Smooth muscle cell (in vitro differentiated cells): ENCODE results near the gene ZNF366. TPM values are rescaled to one million over a fixed set of nuclear protein-coding genes. Genes with fewer than 3 reads are reported as not detected.

ENCODE experiments used
- DNase-seq: peaks from one replicate; lab custom pipeline; 2025; ENCODE audit not compliant: unreplicated experiment; lab: John Stamatoyannopoulos, UW
- H2AFZ ChIP-seq: fragments of 200-600 bp; sonication (generic); 2 replicates; pipeline ENCODE4 v1.6.0; 2016; ENCODE audit warnings: antibody characterized with exemption, low read depth, mild to moderate bottlenecking
- H3F3A ChIP-seq: fragments of 200-600 bp; sonication (generic); 2 replicates; pipeline ENCODE4 v1.6.0; 2017; ENCODE audit warnings: antibody characterized with exemption, low read depth
- H3K27ac ChIP-seq: fragments of 200-600 bp; sonication (generic); 2 replicates; pipeline ENCODE4 v1.5.1; 2016; ENCODE audit warnings: low read depth, mild to moderate bottlenecking
- H3K27me3 ChIP-seq: fragments of 200-600 bp; sonication (generic); 2 replicates; pipeline ENCODE4 v1.6.1; 2016; ENCODE audit warnings: low read depth, mild to moderate bottlenecking
- H3K36me3 ChIP-seq: fragments of 200-600 bp; sonication (generic); 2 replicates; pipeline ENCODE4 v1.5.1; 2016; ENCODE audit warnings: low read depth
- H3K4me1 ChIP-seq: fragments of 200-600 bp; sonication (generic); 2 replicates; pipeline ENCODE4 v1.5.1; 2016; ENCODE audit warnings: low read depth
- H3K4me2 ChIP-seq: fragments of 200-600 bp; sonication (generic); 2 replicates; pipeline ENCODE4 v1.6.0; 2016; ENCODE audit warnings: mild to moderate bottlenecking
- H3K4me3 ChIP-seq: fragments of 200-600 bp; sonication (generic); 2 replicates; pipeline ENCODE4 v1.5.1; 2016; ENCODE audit warnings: mild to moderate bottlenecking
- H3K79me2 ChIP-seq: fragments of 200-600 bp; sonication (generic); 2 replicates; pipeline ENCODE4 v1.6.0; 2016; ENCODE audit warnings: low read depth, mild to moderate bottlenecking
- H3K9ac ChIP-seq: fragments of 200-600 bp; sonication (generic); 2 replicates; pipeline ENCODE4 v1.6.0; 2016; ENCODE audit warnings: low read depth
- H3K9me3 ChIP-seq: fragments of 200-600 bp; sonication (generic); replicated peaks from 2 replicates; pipeline ENCODE4 v1.5.1; 2016; ENCODE audit warnings: low read depth
- H4K20me1 ChIP-seq: fragments of 200-600 bp; sonication (generic); 2 replicates; pipeline ENCODE4 v1.6.0; 2016; ENCODE audit warnings: low read depth
- CTCF ChIP-seq: fragments of 200-600 bp; sonication (generic); IDR thresholded peaks from 2 replicates; pipeline ENCODE4 v1.5.1; 2017; ENCODE audit warnings: borderline replicate concordance, mild to moderate bottlenecking, antibody characterized with exemption; ENCODE audit not compliant: insufficient read depth, poor library complexity, severe bottlenecking
- WGBS: methylation state at CpG from one replicate; pipeline ENCODE4 v1.1.7; 2016; ENCODE audit warnings: low lambda C conversion rate; 5-methylcytosine and 5-hydroxymethylcytosine counted together
- polyA plus RNA-seq: library from polyadenylated mRNA; unstranded; fragments of >200 nt; fragmentation: Nextera tagmentation; extraction: Ambion mirVana; gene quantifications from 2 replicates; pipeline ENCODE4 v1.2.1, GENCODE V29; 2016
- total RNA-seq: library from RNA; depleted of rRNA; stranded (reverse); fragments of >200 nt; gene quantifications from 2 replicates; pipeline ENCODE4 v1.2.3, GENCODE V29; 2014

Gene ZNF366
- total and polyA plus RNA-seq, 2 experiments from 2014 or later: not detected

DNA sequence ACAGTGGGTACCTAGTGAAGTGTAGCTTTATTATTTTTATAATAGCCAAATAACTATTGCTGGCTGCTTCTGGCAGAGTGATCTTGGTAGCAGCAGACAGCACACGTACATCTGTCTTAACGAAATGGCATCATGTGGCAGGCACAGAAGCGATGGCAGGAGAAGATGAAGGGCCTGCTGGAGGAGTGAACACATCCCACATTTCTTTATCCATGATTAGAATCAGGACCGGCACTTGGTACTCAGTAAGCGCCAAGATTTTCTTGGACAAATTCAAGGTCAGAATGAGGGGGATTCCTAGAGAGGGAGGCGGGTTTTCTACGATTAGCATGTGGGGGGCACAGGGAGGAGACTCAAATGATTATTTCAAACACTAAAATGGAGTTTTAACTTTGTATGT lies 23.0 kb upstream of the ZNF366 start:
- no peak for TF ChIP-seq CTCF
- H3K27me3 ChIP-seq: no peaks in the 10 kb centered on the region
- 93% methylated on average over 7 of the region's 7 CpGs for WGBS
- H3K9me3 ChIP-seq: no peaks in the 10 kb centered on the region
- H3K4me1 ChIP-seq: no peaks in the 10 kb centered on the region
- no peak overlapping the region for H2AFZ ChIP-seq
- no peak overlapping the region for H3K27ac ChIP-seq
- H3K4me2 ChIP-seq: no peak overlapping the region
- H3K36me3 ChIP-seq: no peaks in the 10 kb centered on the region
- H3K4me3 ChIP-seq: no peak overlapping the region
- H4K20me1 ChIP-seq: no peaks in the 10 kb centered on the region
- DNase-seq: no peak
- peaks cover 6% of the 10 kb centered on the region for H3F3A ChIP-seq
- H3K79me2 ChIP-seq: no peaks in the 10 kb centered on the region
- H3K9ac ChIP-seq: no peak overlapping the region

DNA sequence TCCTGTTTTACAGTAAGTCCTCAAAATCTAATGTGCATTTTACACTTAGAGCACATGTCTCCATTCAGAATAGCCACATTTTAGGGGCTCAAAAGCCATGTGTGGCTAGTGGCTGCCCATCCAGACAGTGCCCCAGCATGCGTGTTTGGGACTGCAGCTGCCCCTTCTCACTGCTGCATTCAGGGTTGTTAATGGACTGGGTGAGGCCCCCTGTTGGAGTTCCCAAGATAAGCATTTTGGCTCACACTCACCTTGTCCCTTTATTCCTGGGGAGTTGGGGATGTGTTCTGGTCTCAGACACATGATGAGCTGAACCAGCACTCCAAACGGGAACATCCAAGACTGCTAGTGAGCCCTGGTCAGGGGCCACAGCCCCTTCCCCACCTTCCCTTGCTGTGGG lies 22.2 kb upstream of the ZNF366 start:
- DNase-seq: no peak
- Histone ChIP-seq H4K20me1 (no peaks in the 10 kb centered on the region), H3K4me2 (no peak overlapping the region), H3K36me3 (no peaks in the 10 kb centered on the region), H3K79me2 (no peaks in the 10 kb centered on the region), H3K27me3 (no peaks in the 10 kb centered on the region), H3K4me1 (no peaks in the 10 kb centered on the region), H3K27ac (no peak overlapping the region), H3K4me3 (no peak overlapping the region), H3K9ac (no peak overlapping the region), H3F3A (peaks cover 6% of the 10 kb centered on the region), H2AFZ (no peak overlapping the region), H3K9me3 (no peaks in the 10 kb centered on the region)
- no peak for TF ChIP-seq CTCF
- 86% methylated on average over 2 of the region's 2 CpGs for WGBS

GRCh38 chr5:72525816-72526215 lies 18.6 kb upstream of the ZNF366 start:
- Histone ChIP-seq H3F3A (peaks cover 6% of the 10 kb centered on the region), H3K27ac (peak overlapping the region; percentile 79), H2AFZ (peak overlapping the region; percentile 1), H3K79me2 (no peaks in the 10 kb centered on the region), H3K4me1 (no peaks in the 10 kb centered on the region), H3K9ac (no peak overlapping the region), H3K36me3 (no peaks in the 10 kb centered on the region), H3K4me2 (no peak overlapping the region), H3K4me3 (no peak overlapping the region), H4K20me1 (no peaks in the 10 kb centered on the region), H3K27me3 (no peaks in the 10 kb centered on the region), H3K9me3 (no peaks in the 10 kb centered on the region)
- no peak for TF ChIP-seq CTCF
- no peak for DNase-seq

DNA sequence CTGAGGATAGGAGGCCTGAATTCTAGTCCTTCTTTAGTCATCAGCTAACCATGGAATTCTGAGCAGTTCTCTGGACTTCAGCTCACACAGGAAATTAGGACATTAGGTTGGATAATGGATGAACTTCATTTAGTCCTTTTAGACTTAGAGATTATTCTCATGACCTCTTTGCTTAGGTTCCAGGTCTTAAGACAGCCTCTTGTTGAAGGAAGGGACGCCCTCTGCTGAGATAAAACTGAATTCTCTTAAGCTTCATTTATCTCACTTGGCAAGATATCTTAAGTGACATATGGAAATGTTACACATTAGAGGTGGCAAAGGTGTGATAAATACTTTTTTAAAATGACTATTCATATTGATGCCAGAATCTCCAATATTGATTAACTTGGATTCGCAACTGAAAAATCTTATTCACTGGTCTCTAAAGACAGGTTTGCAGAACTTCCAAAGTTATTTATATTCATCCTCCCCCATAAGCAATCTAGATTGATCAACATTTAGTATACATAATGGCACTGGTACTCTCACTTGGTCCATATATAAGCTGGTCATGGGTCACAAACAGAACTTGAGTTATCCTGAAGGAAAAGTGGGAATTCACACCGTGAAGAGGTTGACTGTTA lies 16.9 kb upstream of the ZNF366 start:
- H3F3A ChIP-seq: peaks cover 6% of the 10 kb centered on the region
- 48% methylated on average over 3 of the region's 3 CpGs for WGBS
- no peak overlapping the region for H2AFZ ChIP-seq
- H3K4me3 ChIP-seq: no peak overlapping the region
- H4K20me1 ChIP-seq: no peaks in the 10 kb centered on the region
- H3K27ac ChIP-seq: no peak overlapping the region
- no peak for DNase-seq
- H3K9me3 ChIP-seq: no peaks in the 10 kb centered on the region
- H3K79me2 ChIP-seq: no peaks in the 10 kb centered on the region
- H3K9ac ChIP-seq: no peak overlapping the region
- H3K27me3 ChIP-seq: no peaks in the 10 kb centered on the region
- peak; percentile 45 for TF ChIP-seq CTCF
- no peak overlapping the region for H3K4me2 ChIP-seq
- H3K36me3 ChIP-seq: no peaks in the 10 kb centered on the region
- no peaks in the 10 kb centered on the region for H3K4me1 ChIP-seq
